Right cardiac atrium (tissue), 5 donors: ENCODE results near the gene CCNDBP1. TPM values are rescaled to one million over a fixed set of nuclear protein-coding genes. Genes with fewer than 3 reads are reported as not detected.

Experiments
- polyA plus RNA-seq: library from polyadenylated mRNA; stranded (reverse); fragments of 200-250 nt; gene quantifications from one replicate; pipeline ENCODE4 v1.2.3, GENCODE V29; 2013
- total RNA-seq, 4 donors: library from RNA; stranded (reverse); fragmentation: NEBNext Ultra II Directional; extraction: Animal tissue kit (Norgen Biotek cat#: 25700); gene quantifications; one replicate each; pipeline ENCODE4 v1.2.1, GENCODE V29; 2021
- donor health status: healthy with polysubstance abuse.
- donor health status: DM: no; HTN: yes; CAD: no.
- donor health status: DM: no; HTN: no; CAD: no.
- donor health status: DM: no; HTN: yes; CAD: no; lungs with severe emphysema.
- donor health status: DM: yes; HTN: yes; CAD: no.

CCNDBP1 gene
- total and polyA plus RNA-seq, 5 donors: 41.4 to 55.6 (median 51.8) TPM

Other genes starting within 250 kb of the CCNDBP1 start
- 10 to 100 TPM; 20.9 to 25.5 (median 21.0) TPM for gene UBR1, start 79.4 kb upstream of the CCNDBP1 start, total RNA-seq
- gene UBR1, start 79.4 kb upstream of the CCNDBP1 start, polyA plus RNA-seq: 6.1 TPM
- gene TMEM62, start 51.8 kb upstream of the CCNDBP1 start, total RNA-seq: 10 to 100 TPM in 3 of 4 donors, 1 to 10 TPM in 1; 9.8 to 11.2 (median 10.4) TPM
- 7.8 TPM for gene TMEM62, start 51.8 kb upstream of the CCNDBP1 start, polyA plus RNA-seq
- not detected for gene EPB42, start 35.6 kb downstream of the CCNDBP1 start, total RNA-seq
- gene EPB42, start 35.6 kb downstream of the CCNDBP1 start, polyA plus RNA-seq: not detected
- not detected for gene TGM5, start 81.5 kb downstream of the CCNDBP1 start, total RNA-seq
- 0.02 TPM for gene TGM5, start 81.5 kb downstream of the CCNDBP1 start, polyA plus RNA-seq
- not detected for gene TGM7, start 116.9 kb downstream of the CCNDBP1 start, total RNA-seq
- not detected for gene TGM7, start 116.9 kb downstream of the CCNDBP1 start, polyA plus RNA-seq
- gene LCMT2, start 145.2 kb downstream of the CCNDBP1 start, total RNA-seq: 10 to 100 TPM in 1 of 4 donors, 1 to 10 TPM in 3; 7.9 to 10.4 (median 9.6) TPM
- 5.4 TPM for gene LCMT2, start 145.2 kb downstream of the CCNDBP1 start, polyA plus RNA-seq
- gene ZSCAN29, start 185.6 kb downstream of the CCNDBP1 start, total RNA-seq: 10 to 100 TPM; 12.3 to 13.4 (median 12.5) TPM
- 4.7 TPM for gene ZSCAN29, start 185.6 kb downstream of the CCNDBP1 start, polyA plus RNA-seq
- gene TUBGCP4, start 185.7 kb downstream of the CCNDBP1 start, total RNA-seq: 10 to 100 TPM; 10.8 to 12.4 (median 11.8) TPM
- 5.2 TPM for gene TUBGCP4, start 185.7 kb downstream of the CCNDBP1 start, polyA plus RNA-seq